ENCODE measurements around the gene WDR33. TPM values are rescaled to one million over a fixed set of nuclear protein-coding genes. Genes with fewer than 3 reads are reported as not detected.

The WDR33 gene
- total RNA-seq, 8 experiments from 2014 or later = 32.8 to 80.9 (median 49.2) TPM

DNA sequence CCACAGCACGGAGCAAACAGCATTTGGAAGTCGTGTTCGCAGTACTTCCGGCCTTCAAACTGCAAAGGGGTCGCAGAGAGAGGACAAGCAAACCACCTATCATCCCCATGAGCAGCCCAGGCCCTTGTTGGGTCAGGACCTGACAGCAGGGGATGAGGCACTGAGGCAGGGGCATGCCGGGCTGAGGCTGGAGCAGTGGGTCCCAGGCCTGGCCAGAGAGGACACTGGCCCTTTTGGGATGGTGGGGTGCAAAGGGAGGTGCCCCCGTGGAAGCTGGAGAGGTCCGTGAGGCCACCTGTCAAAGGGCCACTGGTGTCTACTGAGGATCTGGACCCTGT lies 156.2 kb downstream of the WDR33 start:
- ATAC-seq (replicated peaks in 6 of 8) = no peak
- no peaks in the 10 kb centered on the region for H3K4me1 ChIP-seq (replicated peaks in 1 of 2)
- WGBS, 10 experiments = 40 to 100% (median 90%) methylated on average over 1 to 2 of the region's 8 CpGs; no CpG with 5 or more reads in 7 of the 10 experiments
- no peak overlapping the region for H3K27ac ChIP-seq
- no peak overlapping the region for H3K4me3 ChIP-seq
- in situ Hi-C loops (cut with MboI; ENCODE audit: low pct_unique_long_range_greater_than_20kb in 2 of 9, low sequenced_read_pairs in 9 of 9, unreplicated experiment in 9 of 9) = no loop called here

DNA sequence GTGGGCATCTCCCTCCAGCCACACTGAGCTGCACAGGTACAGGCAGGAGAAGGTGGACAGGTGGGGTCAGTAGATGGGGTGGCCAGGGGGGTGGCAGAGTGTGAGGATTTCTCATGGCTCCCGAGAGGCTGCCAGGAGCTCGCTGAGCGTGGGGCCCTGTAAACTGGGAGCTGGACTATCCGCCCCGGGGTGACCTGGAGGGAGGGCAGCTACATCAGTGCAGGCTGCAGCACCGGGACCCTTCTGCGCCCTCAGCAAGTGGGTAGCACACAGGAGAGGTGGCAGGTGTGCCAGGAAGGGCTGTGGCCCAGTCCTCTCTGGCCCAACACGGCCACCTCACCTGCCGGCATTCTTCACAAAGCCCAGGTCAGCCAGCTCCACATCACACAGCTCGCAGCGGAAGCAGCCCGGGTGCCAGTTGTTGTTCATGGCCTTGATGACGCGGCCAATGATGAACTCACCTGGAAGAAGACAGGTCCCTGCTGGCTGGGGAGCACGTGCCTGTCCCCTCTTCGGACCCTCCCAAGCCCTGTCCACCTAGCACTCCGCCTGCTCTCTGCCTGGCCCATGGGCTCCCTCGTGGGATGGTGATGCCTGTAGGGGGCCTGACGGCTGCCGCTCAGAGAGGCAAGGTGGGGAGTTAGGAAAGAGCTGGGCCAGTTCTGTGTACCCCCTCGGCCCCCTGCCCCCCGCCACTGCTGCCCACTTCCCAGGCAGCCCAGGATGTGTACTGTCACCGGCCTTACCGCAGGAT lies 156.7 kb downstream of the WDR33 start:
- no peak overlapping the region for H3K4me3 ChIP-seq
- in situ Hi-C loops (cut with MboI; ENCODE audit: low pct_unique_long_range_greater_than_20kb in 2 of 9, low sequenced_read_pairs in 9 of 9, unreplicated experiment in 9 of 9) = no loop called here
- H3K4me1 ChIP-seq (replicated peaks in 1 of 2) = peaks cover 0 to 3% of the 10 kb centered on the region in 2 donors
- no peak for ATAC-seq (replicated peaks in 6 of 8)
- no peak overlapping the region for H3K27ac ChIP-seq
- 20 to 100% (median 90%) methylated on average over 1 to 2 of the region's 24 CpGs; no CpG with 5 or more reads in 7 of the 10 experiments for WGBS, 10 experiments

DNA sequence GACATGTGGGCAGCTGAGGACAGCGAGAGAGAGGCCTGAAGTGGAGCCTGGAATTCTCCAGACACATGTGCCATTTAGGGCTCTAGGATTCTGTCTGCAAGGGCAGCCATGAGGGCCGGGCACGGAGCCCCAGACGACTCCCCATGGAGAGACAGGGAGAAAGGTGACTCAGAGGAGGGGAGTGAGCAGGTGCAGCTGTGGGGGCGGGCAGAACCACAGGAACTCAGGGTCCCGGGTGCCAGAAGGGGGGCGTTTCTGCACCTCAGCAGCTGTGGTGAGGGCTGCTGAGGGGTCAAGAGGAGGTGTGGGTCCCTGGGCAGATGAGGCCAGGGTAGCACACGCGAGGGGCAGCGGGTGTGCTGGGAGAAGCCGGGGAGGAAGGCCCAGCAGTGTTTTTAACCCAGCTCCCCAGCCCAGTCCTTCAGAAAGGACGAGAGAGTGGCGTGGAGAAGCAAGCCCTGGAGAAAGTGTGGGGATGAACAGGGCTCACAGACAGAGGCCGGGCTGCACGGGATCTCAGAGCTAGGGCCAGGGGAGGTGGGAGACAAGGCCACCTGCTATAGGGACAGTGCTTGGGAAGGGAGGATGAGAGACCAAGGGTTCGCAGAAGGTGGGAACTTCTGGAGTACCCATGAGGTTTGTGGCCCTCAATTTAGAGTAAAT lies 157.4 kb downstream of the WDR33 start:
- 50 to 78% methylated on average over 4 to 5 of the region's 16 CpGs; no CpG with 5 or more reads in 8 of the 10 experiments for WGBS, 10 experiments
- peaks cover 0 to 3% of the 10 kb centered on the region in 2 donors for H3K4me1 ChIP-seq (replicated peaks in 1 of 2)
- no peak overlapping the region for H3K4me3 ChIP-seq
- no peak for ATAC-seq (replicated peaks in 6 of 8)
- in situ Hi-C loops (cut with MboI; ENCODE audit: low pct_unique_long_range_greater_than_20kb in 2 of 9, low sequenced_read_pairs in 9 of 9, unreplicated experiment in 9 of 9) = no loop called here
- H3K27ac ChIP-seq = no peak overlapping the region

DNA sequence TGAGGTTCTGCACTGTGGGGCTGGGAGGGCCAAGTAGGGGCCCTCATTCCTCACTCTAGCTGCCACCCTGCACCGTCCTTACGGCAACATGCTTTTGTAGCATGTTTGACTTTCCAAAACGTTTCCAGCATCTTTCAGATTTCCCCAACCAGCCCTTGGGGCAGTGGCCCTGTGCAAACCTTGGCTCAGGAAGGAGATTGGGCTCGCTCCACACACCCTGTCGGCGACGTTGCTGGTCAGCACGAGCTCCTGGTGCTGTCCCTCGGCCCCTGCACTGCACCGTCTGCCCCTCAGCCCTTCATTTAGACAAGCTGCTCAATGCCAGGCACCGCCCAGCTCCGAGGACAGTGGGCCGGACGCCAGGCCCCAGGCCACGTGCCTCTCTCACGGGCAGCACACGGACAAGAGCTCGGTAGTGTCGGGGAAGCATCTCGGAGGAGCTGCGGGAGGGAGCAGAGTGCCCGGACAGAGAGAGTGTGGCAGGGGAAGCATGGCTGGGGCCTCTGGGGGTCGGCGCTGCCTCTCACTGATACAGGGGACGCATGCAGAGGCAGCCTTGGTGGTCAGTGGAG lies 158.1 kb downstream of the WDR33 start:
- ATAC-seq (replicated peaks in 6 of 8) = no peak
- Histone ChIP-seq H3K27ac (no peak overlapping the region), H3K4me1 (replicated peaks in 1 of 2) (peaks cover 0 to 3% of the 10 kb centered on the region in 2 donors), H3K4me3 (no peak overlapping the region)
- WGBS, 10 experiments = 76 to 89% (median 79%) methylated on average over 5 to 10 of the region's 25 CpGs; no CpG with 5 or more reads in 7 of the 10 experiments
- in situ Hi-C loops (cut with MboI; ENCODE audit: low pct_unique_long_range_greater_than_20kb in 2 of 9, low sequenced_read_pairs in 9 of 9, unreplicated experiment in 9 of 9) = no loop called here

DNA sequence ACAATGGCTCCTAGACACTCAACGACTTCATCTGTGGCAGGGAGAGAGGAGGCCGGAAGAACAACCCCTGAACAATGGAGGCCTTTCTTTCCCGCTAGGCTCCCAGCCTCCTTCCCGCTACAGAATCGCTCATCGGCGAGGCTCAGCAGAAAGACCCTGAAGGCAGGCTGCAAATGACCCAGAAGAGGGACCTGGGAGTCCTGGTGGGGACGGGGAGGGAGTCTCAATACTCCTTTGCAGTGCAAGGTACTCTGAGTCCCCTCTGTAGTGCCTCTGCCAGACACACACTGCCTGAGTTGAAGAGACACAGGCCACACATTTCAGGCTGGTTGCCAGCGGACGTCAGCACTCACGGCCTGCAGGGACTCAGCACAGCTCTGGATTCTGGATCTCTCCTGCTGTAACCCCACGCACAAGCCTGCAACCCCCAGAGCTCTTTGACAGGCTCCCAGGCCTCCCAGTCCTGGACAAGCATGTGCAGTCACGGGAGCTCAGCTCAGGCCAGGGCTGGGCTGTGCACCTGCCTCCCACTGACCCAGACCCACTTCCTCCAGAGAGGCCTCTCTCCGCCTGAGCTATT lies 158.9 kb downstream of the WDR33 start:
- Histone ChIP-seq H3K27ac (no peak overlapping the region), H3K4me1 (replicated peaks in 1 of 2) (peaks cover 0 to 7% of the 10 kb centered on the region in 2 donors), H3K4me3 (no peak overlapping the region)
- in situ Hi-C loops (cut with MboI; ENCODE audit: low pct_unique_long_range_greater_than_20kb in 2 of 9, low sequenced_read_pairs in 9 of 9, unreplicated experiment in 9 of 9) = no loop called here
- ATAC-seq (replicated peaks in 6 of 8) = peak in 5 of 8 experiments; percentile 49 to 75 (median 63)
- WGBS, 10 experiments = 17 to 94% (median 84%) methylated on average over 1 to 5 of the region's 14 CpGs; no CpG with 5 or more reads in 2 of the 10 experiments

DNA sequence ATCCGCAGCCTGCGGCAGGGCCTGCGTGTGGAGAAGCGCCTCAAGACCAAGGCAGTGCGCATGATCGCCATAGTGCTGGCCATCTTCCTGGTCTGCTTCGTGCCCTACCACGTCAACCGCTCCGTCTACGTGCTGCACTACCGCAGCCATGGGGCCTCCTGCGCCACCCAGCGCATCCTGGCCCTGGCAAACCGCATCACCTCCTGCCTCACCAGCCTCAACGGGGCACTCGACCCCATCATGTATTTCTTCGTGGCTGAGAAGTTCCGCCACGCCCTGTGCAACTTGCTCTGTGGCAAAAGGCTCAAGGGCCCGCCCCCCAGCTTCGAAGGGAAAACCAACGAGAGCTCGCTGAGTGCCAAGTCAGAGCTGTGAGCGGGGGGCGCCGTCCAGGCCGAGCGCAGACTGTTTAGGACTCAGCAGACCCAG lies 159.6 kb downstream of the WDR33 start:
- Histone ChIP-seq H3K27ac (no peak overlapping the region), H3K4me3 (no peak overlapping the region), H3K4me1 (replicated peaks in 1 of 2) (peaks cover 0 to 13% of the 10 kb centered on the region in 2 donors)
- ATAC-seq (replicated peaks in 6 of 8) = no peak
- WGBS, 10 experiments = 80 to 100% (median 92%) methylated on average over 1 to 16 of the region's 29 CpGs; no CpG with 5 or more reads in 4 of the 10 experiments
- in situ Hi-C loops (cut with MboI; ENCODE audit: low pct_unique_long_range_greater_than_20kb in 2 of 9, low sequenced_read_pairs in 9 of 9, unreplicated experiment in 9 of 9) = no loop called here

Other genes with a start within 250 kb of the WDR33 start
- gene GPR17, start 165.0 kb downstream of the WDR33 start, total RNA-seq = 1 to 10 TPM in 2 of 8 experiments, under 1 TPM in 5, not detected in 1; 0.27 to 1.7 (median 0.45) TPM
- 1 to 10 TPM in 5 of 8 experiments, under 1 TPM in 3; 0.22 to 9.3 (median 1.5) TPM for gene LIMS2, start 135.6 kb downstream of the WDR33 start, total RNA-seq
- gene SFT2D3, start 109.7 kb downstream of the WDR33 start, total RNA-seq = 1 to 10 TPM in 2 of 8 experiments, under 1 TPM in 2, not detected in 4; 0.36 to 2.0 (median 1.0) TPM
- gene POLR2D, start 47.0 kb upstream of the WDR33 start, total RNA-seq = 10 to 100 TPM; 17.3 to 42.2 (median 23.2) TPM
- 10 to 100 TPM in 6 of 8 experiments, 1 to 10 TPM in 2; 9.5 to 23.5 (median 14.7) TPM for gene AMMECR1L, start 74.8 kb upstream of the WDR33 start, total RNA-seq
- 10 to 100 TPM in 7 of 8 experiments, 1 to 10 TPM in 1; 8.6 to 16.6 (median 13.9) TPM for gene SAP130, start 216.9 kb upstream of the WDR33 start, total RNA-seq